HFFc6 (cell line): ENCODE data around the gene PTGS2. TPM values are rescaled to one million over a fixed set of nuclear protein-coding genes. Genes with fewer than 3 reads are reported as not detected.

Experiments
- DNase-seq: peaks from one replicate; pipeline ENCODE4 v3.0.0-alpha.2; 2018
- H3K27ac Mint-ChIP-seq: 2 replicates; pipeline ENCODE4 v1.8.0; 2020; ENCODE audit warnings: mild to moderate bottlenecking, mixed read lengths
- H3K27me3 Mint-ChIP-seq: 2 replicates; pipeline ENCODE4 v1.8.0; 2021; ENCODE audit warnings: mild to moderate bottlenecking, moderate library complexity, mixed read lengths; ENCODE audit not compliant: insufficient read depth
- H3K36me3 Mint-ChIP-seq: 2 replicates; pipeline ENCODE4 v1.8.0; 2021; ENCODE audit warnings: low read depth, mixed read lengths
- H3K4me1 Mint-ChIP-seq: 2 replicates; pipeline ENCODE4 v1.8.0; 2020; ENCODE audit warnings: low read depth, mixed read lengths
- H3K4me3 Mint-ChIP-seq: 2 replicates; pipeline ENCODE4 v1.8.0; 2020; ENCODE audit warnings: mild to moderate bottlenecking, moderate library complexity, mixed read lengths
- H3K9me3 Mint-ChIP-seq: 2 replicates; pipeline ENCODE4 v1.8.0; 2020; ENCODE audit warnings: mild to moderate bottlenecking, mixed read lengths
- CTCF ChIP-seq: fragments of 200-600 bp; sonication (generic); IDR thresholded peaks from 2 replicates; pipeline ENCODE4 v1.5.0; 2021; ENCODE audit warnings: antibody characterized with exemption, mild to moderate bottlenecking
- long read RNA-seq: library from polyadenylated mRNA; unstranded; transcript quantifications from one replicate; pipeline ENCODE4 v2.0.0, GENCODE V29; 2019
- total RNA-seq, 6 experiments: library from RNA; stranded (reverse); fragmentation: NEBNext Ultra II Directional; extraction: Animal tissue kit (Norgen Biotek cat#: 25700); gene quantifications; 2 replicates in 1 of 6; 3 replicates in 5 of 6; pipeline ENCODE4 v1.2.3, GENCODE V29; 2021

PTGS2 gene
- 100 to 1,000 TPM in 2 of 6 experiments, 10 to 100 TPM in 4; 59.2 to 176 (median 70.3) TPM for total RNA-seq
- long read RNA-seq, full-length matches to known transcripts: 26 of 70 reads
- long read RNA-seq, partial matches to known transcripts: 43 of 70 reads
- long read RNA-seq, other reads (novel, unspliced or antisense): 1 of 70 reads

DNA sequence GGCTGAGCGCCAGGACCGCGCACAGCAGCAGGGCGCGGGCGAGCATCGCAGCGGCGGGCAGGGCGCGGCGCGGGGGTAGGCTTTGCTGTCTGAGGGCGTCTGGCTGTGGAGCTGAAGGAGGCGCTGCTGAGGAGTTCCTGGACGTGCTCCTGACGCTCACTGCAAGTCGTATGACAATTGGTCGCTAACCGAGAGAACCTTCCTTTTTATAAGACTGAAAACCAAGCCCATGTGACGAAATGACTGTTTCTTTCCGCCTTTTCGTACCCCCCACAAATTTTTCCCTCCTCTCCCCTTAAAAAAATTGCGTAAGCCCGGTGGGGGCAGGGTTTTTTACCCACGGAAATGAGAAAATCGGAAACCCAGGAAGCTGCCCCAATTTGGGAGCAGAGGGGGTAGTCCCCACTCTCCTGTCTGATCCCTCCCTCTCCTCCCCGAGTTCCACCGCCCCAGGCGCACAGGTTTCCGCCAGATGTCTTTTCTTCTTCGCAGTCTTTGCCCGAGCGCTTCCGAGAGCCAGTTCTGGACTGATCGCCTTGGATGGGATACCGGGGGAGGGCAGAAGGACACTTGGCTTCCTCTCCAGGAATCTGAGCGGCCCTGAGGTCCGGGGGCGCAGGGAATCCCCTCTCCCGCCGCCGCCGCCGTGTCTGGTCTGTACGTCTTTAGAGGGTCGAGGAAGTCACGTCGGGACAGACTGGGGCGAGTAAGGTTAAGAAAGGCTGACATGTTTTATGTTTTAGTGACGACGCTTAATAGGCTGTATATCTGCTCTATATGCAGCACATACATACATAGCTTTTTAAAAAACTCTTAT is at the start of gene PTGS2:
Gene PTGS2, minus strand, starts transcription at position 179 of the 817 bp plus-strand sequence. Its CDS starts 133 bp downstream, at position 46.
- peak within 1 kb of the TSS; percentile 99 for H3K4me3 Mint-ChIP-seq
- peak; percentile 97 for DNase-seq
- H3K27ac Mint-ChIP-seq: peak within 1 kb of the TSS; percentile 98
- no peaks in the 10 kb centered on the region for H3K9me3 Mint-ChIP-seq
- H3K36me3 Mint-ChIP-seq: peaks cover 29% of the 10 kb centered on the region
- peaks cover 63% of the 10 kb centered on the region for H3K4me1 Mint-ChIP-seq
- peaks cover 6% of the 10 kb centered on the region for H3K27me3 Mint-ChIP-seq
- TF ChIP-seq CTCF: peak; percentile 72

DNA sequence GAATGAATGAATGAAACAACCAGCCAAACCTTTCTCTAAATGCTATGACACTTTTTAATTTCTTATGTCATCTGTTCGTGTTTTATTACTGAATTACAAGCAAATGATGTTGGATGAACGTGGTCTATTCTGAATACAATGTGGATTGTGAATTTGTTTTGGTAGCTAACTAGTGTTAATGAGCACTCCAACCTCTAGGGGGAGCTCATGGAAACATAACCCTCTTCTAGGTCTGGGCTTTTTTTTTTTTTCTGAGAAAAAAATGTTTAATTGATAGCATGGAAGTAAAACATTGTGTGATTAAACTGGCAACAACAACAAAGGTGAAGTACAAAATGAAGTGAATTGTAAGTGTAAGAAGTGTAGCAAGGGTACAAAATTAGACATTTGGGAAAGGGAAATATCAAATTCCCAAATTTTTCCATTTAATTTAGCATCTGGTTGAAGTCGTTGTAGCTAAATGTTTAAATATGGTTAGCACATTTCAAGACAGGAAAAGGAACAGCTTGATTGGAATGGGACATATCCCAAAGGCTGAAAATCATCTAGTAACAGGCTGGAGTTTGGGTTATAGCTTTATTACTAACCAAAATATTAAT is 42.6 kb upstream of the PTGS2 start:
- DNase-seq: peak; percentile 43
- H3K36me3 Mint-ChIP-seq: no peaks in the 10 kb centered on the region
- no peak overlapping the region for H3K4me3 Mint-ChIP-seq
- no peaks in the 10 kb centered on the region for H3K9me3 Mint-ChIP-seq
- H3K27me3 Mint-ChIP-seq: no peaks in the 10 kb centered on the region; the same call in 1 of the 2 replicates
- no peak overlapping the region for H3K27ac Mint-ChIP-seq
- peak; percentile 85 for TF ChIP-seq CTCF
- H3K4me1 Mint-ChIP-seq: no peaks in the 10 kb centered on the region

DNA sequence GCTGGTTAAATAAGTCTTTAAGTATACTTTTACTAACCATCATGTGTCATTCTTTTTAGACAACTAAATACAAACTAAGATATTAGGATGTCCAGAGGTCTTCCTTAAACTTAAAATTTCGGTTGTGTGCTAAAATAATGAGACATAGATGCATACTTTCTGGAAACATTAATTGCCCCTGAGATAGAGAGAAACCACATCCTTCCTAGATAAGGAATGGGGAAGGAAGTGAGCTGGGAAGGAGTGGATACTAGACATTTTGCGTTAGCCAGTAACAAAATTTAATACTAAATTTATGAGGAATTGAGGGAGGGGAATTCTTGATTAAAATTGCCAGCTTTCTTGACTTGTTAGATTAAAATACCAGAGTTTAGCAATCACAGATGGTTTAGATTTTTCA is 37.1 kb upstream of the PTGS2 start:
- Mint-ChIP-seq H3K4me3 (no peak overlapping the region), H3K27ac (no peak overlapping the region), H3K36me3 (no peaks in the 10 kb centered on the region), H3K4me1 (peaks cover 7% of the 10 kb centered on the region), H3K27me3 (peaks cover 2% of the 10 kb centered on the region), H3K9me3 (no peaks in the 10 kb centered on the region)
- no peak for DNase-seq
- TF ChIP-seq CTCF: no peak

DNA sequence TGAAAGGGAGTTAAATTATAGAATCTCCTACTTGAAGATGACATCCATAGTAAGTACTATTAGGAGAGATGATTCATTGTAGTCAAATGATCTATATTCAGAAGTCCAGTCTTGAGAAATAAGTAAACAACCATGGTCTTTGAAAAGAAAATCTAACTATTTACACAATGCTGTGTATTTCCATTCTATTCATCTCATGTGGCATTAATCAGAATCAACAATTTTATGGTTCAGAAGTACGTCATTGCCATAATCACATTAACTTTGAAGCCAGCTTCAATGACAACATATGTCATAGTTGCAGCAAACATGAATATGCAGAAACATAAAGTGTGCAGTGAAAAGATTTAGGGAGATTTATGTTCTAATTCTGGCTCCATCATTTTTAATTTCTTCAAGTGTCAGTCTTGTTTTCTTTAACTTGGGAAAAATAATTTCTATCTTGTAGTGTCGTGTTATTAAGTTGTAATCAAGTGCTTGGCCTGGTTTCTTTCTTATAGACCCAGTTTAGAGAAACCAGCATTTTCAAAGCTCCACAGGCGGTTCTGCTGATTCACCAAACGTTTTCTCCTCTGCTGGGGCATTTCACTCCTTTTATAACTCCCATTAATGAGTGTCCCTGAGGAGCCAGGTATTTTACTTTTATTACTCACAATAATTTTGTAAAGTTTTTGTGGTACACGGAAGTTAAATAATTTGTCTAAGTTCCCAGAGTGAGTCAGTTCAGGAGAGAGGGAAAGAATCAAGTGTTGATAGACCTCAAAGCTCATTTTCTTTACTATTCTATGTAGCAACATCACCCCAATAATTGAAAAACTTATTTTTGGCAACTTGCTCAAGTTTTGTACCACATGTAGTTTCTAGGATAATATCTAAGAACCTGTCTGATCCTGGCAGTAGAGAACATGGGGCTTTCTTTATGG is 35.9 kb upstream of the PTGS2 start:
- peaks cover 2% of the 10 kb centered on the region for H3K27me3 Mint-ChIP-seq
- DNase-seq: no peak
- no peaks in the 10 kb centered on the region for H3K36me3 Mint-ChIP-seq
- H3K4me1 Mint-ChIP-seq: peaks cover 7% of the 10 kb centered on the region
- TF ChIP-seq CTCF: no peak
- H3K27ac Mint-ChIP-seq: no peak overlapping the region
- H3K9me3 Mint-ChIP-seq: no peaks in the 10 kb centered on the region
- no peak overlapping the region for H3K4me3 Mint-ChIP-seq

DNA sequence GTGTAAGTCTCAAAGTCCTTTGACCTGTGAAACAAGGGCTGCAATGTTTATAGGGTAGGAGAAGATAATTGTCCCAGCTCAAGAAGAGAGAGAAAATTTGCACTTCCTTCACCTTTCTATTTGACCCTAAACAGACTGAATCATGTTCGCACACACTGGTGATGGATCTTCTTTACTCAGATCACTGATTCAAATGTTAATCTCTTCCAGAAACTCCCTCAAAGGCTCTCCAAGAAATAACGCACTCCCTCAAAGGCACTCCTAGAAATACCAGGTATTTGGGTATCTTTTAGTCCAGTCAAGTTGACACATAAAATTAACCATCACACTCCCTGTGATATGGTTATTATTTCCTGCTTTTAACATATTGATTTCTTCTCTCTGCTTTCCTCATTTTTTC is 30.5 kb upstream of the PTGS2 start:
- H3K27ac Mint-ChIP-seq: no peak overlapping the region
- H3K4me3 Mint-ChIP-seq: no peak overlapping the region
- TF ChIP-seq CTCF: no peak
- H3K27me3 Mint-ChIP-seq: peaks cover 2% of the 10 kb centered on the region
- no peaks in the 10 kb centered on the region for H3K4me1 Mint-ChIP-seq
- H3K9me3 Mint-ChIP-seq: no peaks in the 10 kb centered on the region
- DNase-seq: no peak
- H3K36me3 Mint-ChIP-seq: no peaks in the 10 kb centered on the region
